ENCODE results near the gene IFNL3. TPM values are rescaled to one million over a fixed set of nuclear protein-coding genes. Genes with fewer than 3 reads are reported as not detected.
A peak's percentile ranks its signal among the peaks of the same experiment; 100 is the strongest.

The IFNL3 gene
- total RNA-seq, 4 donors from 2014 or later: not detected

GRCh38 chr19:39212375-39212742 is 32.4 kb downstream of the IFNL3 start:
- TF ChIP-seq, protein P1, sequence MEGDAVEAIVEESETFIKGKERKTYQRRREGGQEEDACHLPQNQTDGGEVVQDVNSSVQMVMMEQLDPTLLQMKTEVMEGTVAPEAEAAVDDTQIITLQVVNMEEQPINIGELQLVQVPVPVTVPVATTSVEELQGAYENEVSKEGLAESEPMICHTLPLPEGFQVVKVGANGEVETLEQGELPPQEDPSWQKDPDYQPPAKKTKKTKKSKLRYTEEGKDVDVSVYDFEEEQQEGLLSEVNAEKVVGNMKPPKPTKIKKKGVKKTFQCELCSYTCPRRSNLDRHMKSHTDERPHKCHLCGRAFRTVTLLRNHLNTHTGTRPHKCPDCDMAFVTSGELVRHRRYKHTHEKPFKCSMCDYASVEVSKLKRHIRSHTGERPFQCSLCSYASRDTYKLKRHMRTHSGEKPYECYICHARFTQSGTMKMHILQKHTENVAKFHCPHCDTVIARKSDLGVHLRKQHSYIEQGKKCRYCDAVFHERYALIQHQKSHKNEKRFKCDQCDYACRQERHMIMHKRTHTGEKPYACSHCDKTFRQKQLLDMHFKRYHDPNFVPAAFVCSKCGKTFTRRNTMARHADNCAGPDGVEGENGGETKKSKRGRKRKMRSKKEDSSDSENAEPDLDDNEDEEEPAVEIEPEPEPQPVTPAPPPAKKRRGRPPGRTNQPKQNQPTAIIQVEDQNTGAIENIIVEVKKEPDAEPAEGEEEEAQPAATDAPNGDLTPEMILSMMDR (IDR thresholded peaks at IDR 0.05): peak in 2 of 3 experiments; percentile 9
- no peak for TF ChIP-seq EP300 (IDR thresholded peaks at IDR 0.05)
- no peak for TF ChIP-seq POLR2A (IDR thresholded peaks at IDR 0.05; ENCODE audit: low read depth)
- TF ChIP-seq POLR2AphosphoS5 (IDR thresholded peaks at IDR 0.05): no peak
- H3K4me3 ChIP-seq: no peak overlapping the region
- H3K27me3 ChIP-seq: peaks cover 0 to 55% (median 0%) of the 10 kb centered on the region in 4 donors
- no peak for DNase-seq (ENCODE audit: extremely low spot score)
- H3K36me3 ChIP-seq: no peaks in the 10 kb centered on the region
- 23% methylated on average over 8 of the region's 8 CpGs for WGBS
- no peak overlapping the region for H3K27ac ChIP-seq (replicated peaks in 1 of 4)
- H3K4me1 ChIP-seq: no peaks in the 10 kb centered on the region
- intact Hi-C loops (cut with DNase I): no loop called here
- peaks cover 0 to 17% (median 11%) of the 10 kb centered on the region in 4 donors for H3K9me3 ChIP-seq

DNA sequence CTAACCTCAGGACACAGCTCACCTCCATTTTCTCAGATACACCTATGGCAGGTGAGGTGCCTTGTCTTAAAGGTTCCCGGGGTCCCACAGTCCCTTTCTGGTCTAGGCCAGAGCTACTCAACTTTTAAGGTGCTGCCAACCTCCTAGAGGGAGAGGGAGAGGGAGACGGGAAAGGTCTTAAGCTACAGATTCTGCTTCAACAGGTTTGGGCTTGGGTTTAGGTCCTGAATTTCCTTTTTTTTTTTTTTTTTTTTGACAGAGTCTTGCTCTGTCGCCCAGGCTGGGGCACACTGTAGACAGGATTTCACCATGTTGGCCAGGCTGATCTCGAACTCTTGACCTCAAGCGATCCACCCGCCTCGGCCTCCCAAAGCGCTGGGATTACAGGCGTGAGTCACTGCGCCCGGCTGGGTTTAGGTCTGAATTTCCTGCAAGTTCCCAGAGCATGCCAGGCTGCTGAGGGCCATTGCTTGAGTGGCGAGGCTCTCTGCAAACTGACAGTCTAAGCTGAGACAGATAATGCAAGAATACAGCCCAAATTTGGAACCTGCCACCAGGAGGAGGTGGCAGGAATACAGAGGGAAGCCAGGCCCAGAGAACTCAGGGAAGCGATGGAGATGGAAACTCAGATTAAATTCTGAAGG is 33.0 kb downstream of the IFNL3 start:
- H3K4me1 ChIP-seq: no peaks in the 10 kb centered on the region
- intact Hi-C loops (cut with DNase I): no loop called here
- no peak overlapping the region for H3K27ac ChIP-seq (replicated peaks in 1 of 4)
- no peaks in the 10 kb centered on the region for H3K36me3 ChIP-seq
- no peak for DNase-seq (ENCODE audit: extremely low spot score)
- H3K9me3 ChIP-seq: peaks cover 0 to 17% (median 11%) of the 10 kb centered on the region in 4 donors
- H3K4me3 ChIP-seq: no peak overlapping the region
- TF ChIP-seq, protein P1 (IDR thresholded peaks at IDR 0.05): no peak
- TF ChIP-seq POLR2AphosphoS5 (IDR thresholded peaks at IDR 0.05) (no peak), EP300 (IDR thresholded peaks at IDR 0.05) (no peak), POLR2A (IDR thresholded peaks at IDR 0.05; ENCODE audit: low read depth) (no peak)
- 75% methylated on average over 13 of the region's 13 CpGs for WGBS
- H3K27me3 ChIP-seq: peaks cover 0 to 55% (median 0%) of the 10 kb centered on the region in 4 donors

GRCh38 chr19:39209196-39209595 is 35.6 kb downstream of the IFNL3 start:
- no peak overlapping the region for H3K4me3 ChIP-seq
- no peaks in the 10 kb centered on the region for H3K36me3 ChIP-seq
- DNase-seq (ENCODE audit: extremely low spot score): no peak
- TF ChIP-seq POLR2AphosphoS5 (IDR thresholded peaks at IDR 0.05) (no peak), POLR2A (IDR thresholded peaks at IDR 0.05; ENCODE audit: low read depth) (no peak), EP300 (IDR thresholded peaks at IDR 0.05) (no peak)
- TF ChIP-seq, protein P1 (IDR thresholded peaks at IDR 0.05): no peak
- H3K27me3 ChIP-seq: peaks cover 0 to 47% (median under 1%) of the 10 kb centered on the region in 4 donors
- no peaks in the 10 kb centered on the region for H3K4me1 ChIP-seq
- WGBS: 76% methylated on average over 7 of the region's 7 CpGs
- no peak overlapping the region for H3K27ac ChIP-seq (replicated peaks in 1 of 4)
- H3K9me3 ChIP-seq: no peaks in the 10 kb centered on the region
- intact Hi-C loops (cut with DNase I): no loop called here

DNA sequence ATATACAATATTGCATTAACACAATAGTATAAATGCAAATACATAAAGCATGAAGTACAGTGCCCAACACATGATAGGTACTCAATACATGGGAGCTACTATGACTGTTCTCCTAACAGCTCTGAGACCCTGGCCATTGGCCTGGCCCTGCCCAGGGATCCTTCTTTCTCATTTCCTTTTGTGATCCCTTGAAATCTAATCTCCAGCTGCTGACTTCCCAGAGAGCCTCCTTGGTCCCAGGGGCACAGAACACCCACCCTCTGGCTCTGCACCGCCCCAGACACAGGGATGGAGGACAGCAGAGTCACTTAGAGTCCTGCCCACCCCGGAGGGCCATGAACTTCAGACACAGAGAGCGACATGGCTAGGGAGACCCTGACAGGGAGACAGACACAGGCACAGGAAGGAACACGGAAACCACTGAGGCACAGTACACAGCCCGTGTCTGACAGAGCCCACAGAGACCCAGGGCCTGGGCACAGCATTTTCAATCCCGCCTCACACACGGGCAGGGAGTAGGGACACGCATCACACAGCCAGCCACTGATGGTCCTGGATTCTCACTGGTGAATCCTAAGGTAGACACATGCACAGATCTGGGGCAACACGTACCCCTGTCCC is 36.5 kb downstream of the IFNL3 start:
- Histone ChIP-seq H3K36me3 (no peaks in the 10 kb centered on the region), H3K4me1 (no peaks in the 10 kb centered on the region), H3K27me3 (peaks cover 0 to 48% (median 9%) of the 10 kb centered on the region in 4 donors), H3K4me3 (no peak overlapping the region), H3K9me3 (no peaks in the 10 kb centered on the region), H3K27ac (replicated peaks in 1 of 4) (no peak overlapping the region)
- intact Hi-C loops (cut with DNase I): no loop called here
- DNase-seq (ENCODE audit: extremely low spot score): no peak
- TF ChIP-seq POLR2A (IDR thresholded peaks at IDR 0.05; ENCODE audit: low read depth) (no peak), EP300 (IDR thresholded peaks at IDR 0.05) (no peak), POLR2AphosphoS5 (IDR thresholded peaks at IDR 0.05) (no peak)
- TF ChIP-seq, protein P1 (IDR thresholded peaks at IDR 0.05): no peak
- 74% methylated on average over 5 of the region's 9 CpGs for WGBS

Measured in esophagus muscularis mucosa (tissue), 4 donors.